22Rv1 (cell line): Measurements from ENCODE around the gene SLC6A13.

Experiments
- H3K27ac ChIP-seq: fragments of 450-650 bp; 2 replicates; pipeline ENCODE4 v1.5.1; 2017
- ZFX ChIP-seq: fragments of 450-650 bp; IDR thresholded peaks from 2 replicates; pipeline ENCODE4 v1.6.1; 2017; ENCODE audit warnings: antibody characterized with exemption, borderline replicate concordance
- TF ChIP-seq, protein P1 (sequence below): fragments of 450-650 bp; IDR thresholded peaks from 2 replicates; pipeline ENCODE4 v1.5.1; 2017; ENCODE audit warnings: mild to moderate bottlenecking

SLC6A13 gene

DNA sequence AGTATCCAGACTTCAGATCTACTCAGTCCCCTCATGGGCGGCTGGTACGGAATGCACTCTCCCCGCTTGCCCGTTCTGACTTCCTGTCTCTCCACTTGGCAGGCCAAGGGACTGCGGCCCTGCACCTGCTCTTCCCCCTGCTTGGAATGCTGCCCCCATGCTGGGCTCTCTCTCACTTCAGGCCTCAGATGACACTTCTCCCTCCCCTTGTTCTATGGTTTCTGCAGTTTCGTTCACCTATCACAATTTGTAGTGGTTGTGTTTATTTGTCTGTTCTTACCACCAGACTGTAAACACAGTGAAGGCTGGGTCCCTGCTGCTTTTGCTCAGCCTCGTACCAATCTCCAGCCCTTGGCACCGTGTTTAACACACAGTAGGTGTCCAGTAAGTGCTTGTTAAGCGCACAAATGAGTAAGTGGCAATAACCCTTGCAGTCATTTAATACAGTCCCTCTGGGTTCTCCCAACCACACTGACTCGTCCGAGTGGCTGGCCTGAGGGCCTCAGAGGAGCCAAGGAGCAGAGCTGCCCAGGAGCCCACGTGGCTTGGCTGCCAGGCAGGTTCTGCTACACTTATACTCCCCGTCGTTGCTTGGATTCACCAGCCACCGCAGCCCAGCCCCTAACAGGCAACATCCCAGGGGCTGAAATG is 60.4 kb downstream of the SLC6A13 start:
- 0 out of 2 replicates have a peak overlapping the region, but pooled peaks have one; percentile 29 for H3K27ac ChIP-seq
- no peak for TF ChIP-seq ZFX
- TF ChIP-seq, protein P1, sequence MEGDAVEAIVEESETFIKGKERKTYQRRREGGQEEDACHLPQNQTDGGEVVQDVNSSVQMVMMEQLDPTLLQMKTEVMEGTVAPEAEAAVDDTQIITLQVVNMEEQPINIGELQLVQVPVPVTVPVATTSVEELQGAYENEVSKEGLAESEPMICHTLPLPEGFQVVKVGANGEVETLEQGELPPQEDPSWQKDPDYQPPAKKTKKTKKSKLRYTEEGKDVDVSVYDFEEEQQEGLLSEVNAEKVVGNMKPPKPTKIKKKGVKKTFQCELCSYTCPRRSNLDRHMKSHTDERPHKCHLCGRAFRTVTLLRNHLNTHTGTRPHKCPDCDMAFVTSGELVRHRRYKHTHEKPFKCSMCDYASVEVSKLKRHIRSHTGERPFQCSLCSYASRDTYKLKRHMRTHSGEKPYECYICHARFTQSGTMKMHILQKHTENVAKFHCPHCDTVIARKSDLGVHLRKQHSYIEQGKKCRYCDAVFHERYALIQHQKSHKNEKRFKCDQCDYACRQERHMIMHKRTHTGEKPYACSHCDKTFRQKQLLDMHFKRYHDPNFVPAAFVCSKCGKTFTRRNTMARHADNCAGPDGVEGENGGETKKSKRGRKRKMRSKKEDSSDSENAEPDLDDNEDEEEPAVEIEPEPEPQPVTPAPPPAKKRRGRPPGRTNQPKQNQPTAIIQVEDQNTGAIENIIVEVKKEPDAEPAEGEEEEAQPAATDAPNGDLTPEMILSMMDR, result no peak

DNA sequence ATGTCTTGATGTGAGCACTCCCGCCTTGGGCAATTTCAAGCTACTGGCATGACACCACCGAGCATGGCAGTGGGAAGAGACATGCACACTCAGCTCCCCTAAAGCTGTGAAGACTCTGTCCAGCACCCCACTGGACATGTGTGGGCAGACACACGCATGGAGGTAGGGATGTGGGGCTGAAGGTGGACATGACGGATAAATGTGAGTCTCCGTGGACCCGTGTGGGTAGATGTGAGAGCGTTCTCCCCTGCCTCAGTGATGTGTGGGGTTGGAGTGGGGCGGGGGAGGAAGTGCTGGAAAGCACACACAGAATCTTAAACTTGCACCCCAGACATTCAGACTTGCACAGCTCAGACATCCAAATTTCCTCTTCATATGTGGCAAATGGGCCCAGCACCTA is 61.3 kb downstream of the SLC6A13 start:
- TF ChIP-seq, protein P1, result no peak
- TF ChIP-seq ZFX, result no peak

DNA sequence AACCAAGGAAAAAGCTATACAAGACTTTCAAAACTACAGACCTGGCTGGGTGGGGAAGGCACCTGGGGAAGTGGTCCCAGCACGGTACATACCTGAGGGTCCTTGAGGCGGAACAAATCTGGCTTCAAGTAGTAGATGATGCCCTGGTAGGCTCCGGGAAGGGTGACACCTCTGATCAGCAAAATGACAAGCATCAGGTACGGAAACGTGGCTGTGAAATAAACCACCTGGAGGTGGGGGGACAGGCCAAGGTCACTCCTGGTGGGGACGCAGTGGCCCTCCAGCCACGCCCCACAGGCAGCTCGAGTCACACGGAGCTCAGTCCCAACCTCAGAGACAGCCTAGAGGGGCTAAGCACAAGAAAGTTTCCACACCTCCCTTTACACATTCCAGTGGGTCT is 63.9 kb downstream of the SLC6A13 start:
- TF ChIP-seq, protein P1, result no peak
- TF ChIP-seq ZFX, result no peak
- H3K27ac ChIP-seq, result no peak overlapping the region

More for the DNA sequence above, 61.3 kb downstream of the SLC6A13 start:
- no peak overlapping the region for H3K27ac ChIP-seq

DNA sequence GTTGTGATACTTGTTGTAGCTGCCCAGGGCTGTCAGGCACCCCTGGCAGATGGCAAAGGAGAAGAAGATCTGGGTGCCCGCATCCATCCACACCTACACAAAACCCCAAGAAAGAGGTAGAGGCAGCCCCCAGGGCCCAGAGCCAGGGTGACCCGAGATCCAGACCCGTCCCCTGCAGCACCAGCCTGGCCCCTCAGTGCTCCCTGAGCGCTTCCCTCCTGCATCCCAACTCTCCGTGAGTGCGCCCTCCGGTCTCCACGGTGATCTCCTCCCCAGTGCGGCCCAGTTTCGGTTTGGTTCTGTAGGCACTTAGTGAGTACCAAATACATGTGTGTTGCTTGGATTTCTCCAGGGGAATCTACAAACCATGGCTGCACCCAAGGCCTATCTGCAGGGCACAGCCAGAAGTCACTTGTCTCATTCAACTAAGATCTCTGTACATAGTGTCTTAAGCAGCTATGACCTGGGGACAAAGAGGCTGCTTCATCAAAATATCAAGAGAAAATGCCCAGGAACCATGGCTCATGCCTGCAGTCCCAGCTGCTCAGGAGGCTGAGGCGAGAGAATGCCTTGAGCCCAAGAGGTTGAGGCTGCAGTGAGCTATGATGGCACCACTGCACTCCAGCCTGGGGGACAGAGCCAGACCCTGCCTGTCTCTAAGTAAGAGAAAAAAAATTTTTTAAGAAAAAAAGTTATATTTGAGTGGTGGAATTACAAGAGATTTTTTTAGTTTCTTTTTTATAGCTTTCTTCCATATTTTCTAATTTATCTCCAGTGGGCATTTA is 64.5 kb downstream of the SLC6A13 start:
- no peak overlapping the region for H3K27ac ChIP-seq
- TF ChIP-seq ZFX, result no peak
- TF ChIP-seq, protein P1, result no peak

DNA sequence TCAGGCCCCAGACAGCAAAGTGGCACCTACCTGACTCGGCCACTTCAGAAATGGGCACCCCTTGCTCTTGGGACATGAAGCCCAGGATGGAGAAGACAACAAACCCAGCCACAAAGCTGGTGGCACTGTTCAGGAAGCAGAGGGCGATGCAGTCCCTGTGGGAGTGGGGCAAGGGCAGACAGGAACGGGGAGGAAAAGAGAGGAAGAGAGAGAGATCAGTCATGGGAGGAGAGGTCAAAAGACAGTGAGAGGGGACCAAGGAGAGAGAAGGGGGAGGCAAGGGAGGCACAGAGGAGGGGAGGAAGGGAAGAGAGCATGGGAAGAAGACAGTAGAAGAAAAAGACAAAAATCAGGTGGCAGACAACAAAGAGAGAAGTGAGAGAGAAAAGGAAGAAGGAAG is 65.3 kb downstream of the SLC6A13 start:
- TF ChIP-seq, protein P1, result no peak
- no peak for TF ChIP-seq ZFX

DNA sequence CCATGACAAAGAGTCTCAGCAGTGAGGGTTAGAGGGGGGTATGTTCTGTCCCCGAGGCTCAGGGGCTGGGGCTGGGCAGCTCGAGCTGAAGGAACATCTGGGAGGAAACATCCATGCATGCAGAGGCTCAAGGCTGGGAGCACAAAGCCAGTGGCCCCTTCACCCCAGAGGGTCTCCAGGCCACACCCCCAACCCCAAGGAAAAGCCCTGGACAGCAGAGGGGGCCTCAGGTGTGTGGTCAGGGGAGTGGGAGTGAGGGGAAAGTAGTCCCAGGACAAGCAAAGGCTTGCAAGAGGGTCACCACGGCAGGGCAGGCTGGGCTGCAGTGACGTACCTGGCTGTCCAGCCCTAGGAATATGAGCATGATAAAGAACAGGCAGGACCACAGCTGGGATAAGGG is 66.2 kb downstream of the SLC6A13 start:
- TF ChIP-seq, protein P1, result no peak
- TF ChIP-seq ZFX, result no peak
- H3K27ac ChIP-seq, result no peak overlapping the region

More for the DNA sequence above, 65.3 kb downstream of the SLC6A13 start:
- H3K27ac ChIP-seq, result no peak overlapping the region

DNA sequence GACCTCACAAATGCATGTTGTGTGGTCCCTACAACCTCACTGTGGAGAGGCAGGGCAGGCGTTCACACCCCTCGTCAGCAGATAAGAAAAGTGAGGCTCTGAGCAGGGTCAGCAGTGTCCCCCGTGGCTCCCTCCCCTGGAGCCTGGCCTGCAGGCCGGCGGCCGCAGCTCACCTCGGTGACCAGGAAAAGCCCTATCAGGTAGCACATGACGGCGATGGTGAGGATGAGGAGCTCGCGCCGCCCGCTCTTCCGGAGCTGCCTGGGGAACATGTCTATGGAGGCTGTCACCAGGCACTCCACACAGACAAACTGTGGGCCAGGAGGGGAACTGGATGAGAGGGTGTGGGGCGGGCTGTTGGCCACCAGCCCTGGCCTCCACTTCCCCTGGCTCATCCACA is 66.7 kb downstream of the SLC6A13 start:
- no peak overlapping the region for H3K27ac ChIP-seq
- TF ChIP-seq, protein P1, result no peak
- no peak for TF ChIP-seq ZFX
